Retinal pigment epithelial cell (primary cell): ENCODE results near the gene DNAAF9.
A peak's percentile ranks its signal among the peaks of the same experiment; 100 is the strongest.

Source experiments
- DNase-seq: peaks from one replicate; pipeline ENCODE4 v3.0.0-alpha.2; 2010; ENCODE audit warnings: low read depth
- H3K4me3 ChIP-seq: 2 replicates; pipeline ENCODE4 v1.5.1; 2011; ENCODE audit warnings: mild to moderate bottlenecking, low read length, control low read depth, moderate library complexity
- CTCF ChIP-seq: conservative IDR thresholded peaks from 2 replicates; pipeline ENCODE4 v1.5.1; 2011; ENCODE audit warnings: low read depth, low read length, control low read depth, inconsistent platforms

The DNAAF9 gene

GRCh38 chr20:3407040-3407770 is at the start of gene DNAAF9:
DNAAF9 (minus strand) TSS chr20:3407669; CDS start chr20:3407557, 112 bp downstream.
- peak within 1 kb of the TSS; percentile 84 for H3K4me3 ChIP-seq
- TF ChIP-seq CTCF: no peak
- DNase-seq: no peak

- TF ChIP-seq CTCF: no peak
- DNase-seq: no peak
- no peak overlapping the region for H3K4me3 ChIP-seq
Observed at GRCh38 chr20:3456648-3457047, 49.2 kb upstream of the DNAAF9 start.

- TF ChIP-seq CTCF: no peak
- no peak overlapping the region for H3K4me3 ChIP-seq
- no peak for DNase-seq
Observed at GRCh38 chr20:3454831-3455230, 47.4 kb upstream of the DNAAF9 start.

- no peak for DNase-seq
- TF ChIP-seq CTCF: no peak
- no peak overlapping the region for H3K4me3 ChIP-seq
Observed at GRCh38 chr20:3452690-3453089, 45.2 kb upstream of the DNAAF9 start.

GRCh38 chr20:3452136-3452535 is 44.7 kb upstream of the DNAAF9 start:
- no peak overlapping the region for H3K4me3 ChIP-seq
- DNase-seq: no peak
- no peak for TF ChIP-seq CTCF

GRCh38 chr20:3449319-3449718 is 41.9 kb upstream of the DNAAF9 start:
- no peak for TF ChIP-seq CTCF
- no peak overlapping the region for H3K4me3 ChIP-seq
- DNase-seq: no peak

GRCh38 chr20:3447321-3447720 is 39.9 kb upstream of the DNAAF9 start:
- no peak for DNase-seq
- no peak for TF ChIP-seq CTCF
- no peak overlapping the region for H3K4me3 ChIP-seq
